ENCODE measurements around the gene DHRS1. TPM values are rescaled to one million over a fixed set of nuclear protein-coding genes. Genes with fewer than 3 reads are reported as not detected.

Gene DHRS1
- total RNA-seq, 1 donor from 2014 or later = 28.0 TPM

DNA sequence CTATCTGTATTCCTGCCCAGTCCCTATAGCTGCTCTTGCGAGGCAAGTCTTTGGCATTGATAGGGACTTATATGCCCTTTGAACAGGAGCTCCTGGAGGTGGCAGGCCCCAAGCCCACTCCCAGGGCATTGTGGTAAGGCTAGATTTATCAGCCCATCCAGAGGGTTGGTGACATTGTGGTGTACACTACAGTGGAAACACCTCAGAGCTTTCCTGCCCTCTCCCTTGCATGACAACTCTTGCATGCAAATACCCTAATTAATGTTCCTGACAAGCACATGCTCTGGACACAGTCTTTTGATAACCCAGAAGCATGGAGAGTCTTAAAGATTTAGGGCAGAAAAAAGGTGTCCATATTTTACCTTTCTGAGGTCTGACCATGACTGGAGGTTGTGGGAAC, 41.0 kb upstream of the DHRS1 start:
- Histone ChIP-seq H3K9me3 (no peaks in the 10 kb centered on the region), H3K27me3 (peaks cover 2% of the 10 kb centered on the region), H3K27ac (no peak overlapping the region), H3K4me3 (no peak overlapping the region), H3K4me1 (peaks cover 19% of the 10 kb centered on the region), H3K36me3 (no peaks in the 10 kb centered on the region)
- ATAC-seq (no peak), DNase-seq (no peak)
- TF ChIP-seq, protein P1, sequence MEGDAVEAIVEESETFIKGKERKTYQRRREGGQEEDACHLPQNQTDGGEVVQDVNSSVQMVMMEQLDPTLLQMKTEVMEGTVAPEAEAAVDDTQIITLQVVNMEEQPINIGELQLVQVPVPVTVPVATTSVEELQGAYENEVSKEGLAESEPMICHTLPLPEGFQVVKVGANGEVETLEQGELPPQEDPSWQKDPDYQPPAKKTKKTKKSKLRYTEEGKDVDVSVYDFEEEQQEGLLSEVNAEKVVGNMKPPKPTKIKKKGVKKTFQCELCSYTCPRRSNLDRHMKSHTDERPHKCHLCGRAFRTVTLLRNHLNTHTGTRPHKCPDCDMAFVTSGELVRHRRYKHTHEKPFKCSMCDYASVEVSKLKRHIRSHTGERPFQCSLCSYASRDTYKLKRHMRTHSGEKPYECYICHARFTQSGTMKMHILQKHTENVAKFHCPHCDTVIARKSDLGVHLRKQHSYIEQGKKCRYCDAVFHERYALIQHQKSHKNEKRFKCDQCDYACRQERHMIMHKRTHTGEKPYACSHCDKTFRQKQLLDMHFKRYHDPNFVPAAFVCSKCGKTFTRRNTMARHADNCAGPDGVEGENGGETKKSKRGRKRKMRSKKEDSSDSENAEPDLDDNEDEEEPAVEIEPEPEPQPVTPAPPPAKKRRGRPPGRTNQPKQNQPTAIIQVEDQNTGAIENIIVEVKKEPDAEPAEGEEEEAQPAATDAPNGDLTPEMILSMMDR (IDR thresholded peaks at IDR 0.05) = no peak
- intact Hi-C loops (cut with DNase I) = no loop called here

GRCh38 chr14:24339284-24340151, 39.9 kb upstream of the DHRS1 start, which contains the start of gene RIPK3:
RIPK3 (minus strand) TSS chr14:24339991; CDS start chr14:24339826, 165 bp downstream.
- ATAC-seq = peak; percentile 87

DNA sequence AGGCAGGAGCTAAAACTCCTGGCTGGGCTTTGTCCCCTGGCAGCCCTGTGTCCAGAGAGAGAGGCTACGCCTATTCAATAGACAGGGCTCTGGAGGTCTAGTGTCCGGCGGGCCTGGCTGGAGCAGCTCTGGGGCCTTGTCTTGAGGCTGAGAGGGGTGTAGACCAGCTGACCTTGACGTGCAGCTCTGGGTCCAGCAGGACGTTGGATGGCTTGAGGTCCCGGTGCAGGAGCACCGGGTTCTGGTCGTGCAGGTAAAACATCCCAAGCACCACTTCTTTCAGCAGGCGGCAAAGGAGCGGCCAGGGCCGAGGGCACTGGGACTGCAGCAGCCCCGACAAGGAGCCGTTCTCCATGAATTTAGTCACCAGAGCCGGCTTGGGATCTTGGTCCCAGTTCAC, 39.3 kb upstream of the DHRS1 start:
- DNase-seq (no peak), ATAC-seq (no peak)
- Histone ChIP-seq H3K4me1 (peaks cover 34% of the 10 kb centered on the region), H3K9me3 (no peaks in the 10 kb centered on the region), H3K27me3 (peaks cover 10% of the 10 kb centered on the region), H3K27ac (no peak overlapping the region), H3K4me3 (peak overlapping the region; percentile 67), H3K36me3 (no peaks in the 10 kb centered on the region)
- intact Hi-C loops (cut with DNase I) = no loop called here
- TF ChIP-seq, protein P1 (IDR thresholded peaks at IDR 0.05) = no peak

More at GRCh38 chr14:24339284-24340151, 39.9 kb upstream of the DHRS1 start, which contains the start of gene RIPK3:
- peak; percentile 87 for DNase-seq
- TF ChIP-seq, protein P1 (IDR thresholded peaks at IDR 0.05) = no peak
- Histone ChIP-seq H3K27ac (peak within 1 kb of the TSS; percentile 79), H3K4me3 (peak within 1 kb of the TSS; percentile 67), H3K27me3 (peaks cover 4% of the 10 kb centered on the region), H3K4me1 (peaks cover 27% of the 10 kb centered on the region), H3K36me3 (no peaks in the 10 kb centered on the region), H3K9me3 (no peaks in the 10 kb centered on the region)
- intact Hi-C loops (cut with DNase I) = no loop called here

- Histone ChIP-seq H3K4me3 (no peak overlapping the region), H3K9me3 (no peaks in the 10 kb centered on the region), H3K27me3 (peaks cover 10% of the 10 kb centered on the region), H3K27ac (no peak overlapping the region), H3K4me1 (peaks cover 43% of the 10 kb centered on the region), H3K36me3 (no peaks in the 10 kb centered on the region)
- ATAC-seq (no peak), DNase-seq (no peak)
- intact Hi-C loops (cut with DNase I) = no loop called here
- TF ChIP-seq, protein P1 (IDR thresholded peaks at IDR 0.05) = no peak
Measured at GRCh38 chr14:24337824-24338175, 38.2 kb upstream of the DHRS1 start.

- no peaks in the 10 kb centered on the region for H3K36me3 ChIP-seq
- peaks cover 48% of the 10 kb centered on the region for H3K4me1 ChIP-seq
- H3K4me3 ChIP-seq = no peak overlapping the region
- no peak for DNase-seq
- intact Hi-C loops (cut with DNase I) = no loop called here
- no peaks in the 10 kb centered on the region for H3K9me3 ChIP-seq
- TF ChIP-seq, protein P1 (IDR thresholded peaks at IDR 0.05) = no peak
- peaks cover 10% of the 10 kb centered on the region for H3K27me3 ChIP-seq
- ATAC-seq = no peak
- no peak overlapping the region for H3K27ac ChIP-seq
Measured at GRCh38 chr14:24337144-24337823, 37.7 kb upstream of the DHRS1 start.
